Measurements from ENCODE around the gene MYO1E. TPM values are rescaled to one million over a fixed set of nuclear protein-coding genes. Genes with fewer than 3 reads are reported as not detected.

The MYO1E gene
- total RNA-seq, 1 experiment from 2014 or later, result 37.5 TPM

- DNase-seq (ENCODE audit: extremely low read depth, low read depth), result no peak
Measured at GRCh38 chr15:59105854-59106253, 266.8 kb downstream of the MYO1E start.

GRCh38 chr15:59104912-59105732 lies 267.5 kb downstream of the MYO1E start, which contains the start of gene CCNB2:
TSS of gene CCNB2 (plus strand) at chr15:59105146. CDS start at chr15:59105269, 123 bp downstream.
- DNase-seq (ENCODE audit: extremely low read depth, low read depth), result peak; percentile 88

DNA sequence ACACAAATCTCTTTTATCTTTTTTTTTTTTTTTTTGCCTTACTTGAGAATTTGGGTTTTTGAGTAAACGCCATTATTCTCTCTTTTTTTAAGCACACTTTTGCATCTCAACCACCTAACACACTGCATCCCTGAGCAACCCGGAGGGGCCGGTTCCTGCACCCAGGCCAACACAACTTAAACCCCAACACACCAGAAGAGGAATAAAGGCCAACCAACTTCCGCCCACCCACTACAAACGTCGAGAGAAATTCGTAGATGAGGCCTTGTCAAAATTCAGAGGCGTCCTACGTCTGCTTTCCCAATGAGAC lies 268.1 kb downstream of the MYO1E start:
- no peak for DNase-seq (ENCODE audit: extremely low read depth, low read depth)

DNA sequence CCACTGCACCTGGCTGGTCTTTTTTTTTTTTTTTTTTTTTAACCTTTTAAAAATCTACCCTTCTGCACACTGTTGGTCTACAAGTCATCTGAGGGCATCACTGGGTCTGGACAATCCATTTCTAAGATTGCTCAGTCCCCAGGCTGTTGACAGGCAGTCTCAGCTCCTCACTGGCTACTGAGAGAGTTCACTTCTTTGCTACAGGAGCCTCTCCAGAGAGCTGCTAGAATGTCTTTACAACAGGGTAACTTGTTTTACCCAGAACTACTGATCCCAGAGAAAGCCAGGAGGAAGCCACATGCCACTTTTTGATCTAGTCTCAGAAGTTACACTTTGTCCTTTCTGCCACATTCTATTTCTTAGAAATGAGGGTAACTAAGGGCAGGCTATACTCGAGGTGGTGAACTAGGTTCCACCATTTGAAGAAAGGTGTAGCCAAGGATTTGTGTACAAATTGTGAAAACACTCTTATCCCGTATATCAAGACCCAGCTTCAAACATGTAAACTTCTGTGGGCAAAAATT lies 273.4 kb downstream of the MYO1E start:
- no peak for DNase-seq (ENCODE audit: extremely low read depth, low read depth)

DNA sequence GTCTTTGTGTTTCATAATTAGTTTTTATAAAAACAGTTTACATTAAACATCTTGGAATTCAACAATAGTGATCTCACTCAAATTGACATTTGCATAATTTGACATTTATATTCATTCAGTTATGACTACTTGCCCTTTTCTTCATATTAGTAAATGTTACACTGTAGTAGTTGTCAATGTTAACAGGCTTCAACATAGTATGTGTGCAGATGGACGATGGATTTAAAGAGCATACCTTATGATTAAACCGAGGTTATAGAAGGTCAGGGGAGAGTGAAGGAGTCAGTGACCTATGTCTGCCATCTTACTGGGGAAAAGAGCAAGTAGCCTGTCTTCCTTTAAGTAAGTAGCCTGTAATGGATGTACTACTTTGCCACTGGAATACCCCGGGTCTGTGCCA lies 276.2 kb downstream of the MYO1E start:
- no peak for DNase-seq (ENCODE audit: extremely low read depth, low read depth)

- DNase-seq (ENCODE audit: extremely low read depth, low read depth), result no peak
Measured at GRCh38 chr15:59094077-59094476, 278.6 kb downstream of the MYO1E start.

- no peak for DNase-seq (ENCODE audit: extremely low read depth, low read depth)
Measured at GRCh38 chr15:59087731-59088130, 284.9 kb downstream of the MYO1E start.

Small RNA genes within 50 kb of the gene (small RNA-seq; reads per million reads assigned to genes)
- gene MIR2116 (0.02 to 0.12 reads per million in 2 experiments), gene RF00019 (0 reads per million in 2 experiments), gene RNU4-80P (0 reads per million in 2 experiments), gene RNU6-212P (0 reads per million in 2 experiments)

Other genes with a start within 250 kb of the MYO1E start
- not detected in 2 replicates for gene LDHAL6B, start 166.0 kb downstream of the MYO1E start, total RNA-seq (2014; rRNA removed; shearing (Covaris generic))
- gene FAM81A, start 65.3 kb upstream of the MYO1E start, total RNA-seq (2014; rRNA removed; shearing (Covaris generic)), result 0.92 and 2.1 TPM in 2 replicates
- gene GCNT3, start 238.9 kb upstream of the MYO1E start, total RNA-seq (2014; rRNA removed; shearing (Covaris generic)), result 0.29 and 0.50 TPM in 2 replicates